H4 (cell line): Measurements from ENCODE around the gene TPSAB1. TPM values are rescaled to one million over a fixed set of nuclear protein-coding genes. Genes with fewer than 3 reads are reported as not detected.
"Not testable (repeated sequence)": the region's sequence is repeated elsewhere in the genome, so short reads cannot be mapped to it uniquely, and the experiment has no call there.

ENCODE experiments used
- DNase-seq: peaks from one replicate; pipeline ENCODE4 v3.0.0-alpha.2; 2015; ENCODE audit warnings: low spot score
- total RNA-seq: library from RNA; depleted of rRNA; stranded (reverse); fragments of >200 nt; shearing (Covaris generic); gene quantifications from 2 replicates; pipeline ENCODE4 v1.2.3, GENCODE V29; 2014

Gene TPSAB1
- total RNA-seq, 1 experiment from 2014 or later, result not detected

GRCh38 chr16:1265090-1265630 is 24.7 kb downstream of the TPSAB1 start:
- DNase-seq, result no peak

GRCh38 chr16:1265826-1266225 is 25.3 kb downstream of the TPSAB1 start:
- no peak for DNase-seq

GRCh38 chr16:1269418-1269817 is 28.9 kb downstream of the TPSAB1 start:
- not testable (repeated sequence) for DNase-seq

- no peak for DNase-seq
Observed at GRCh38 chr16:1271380-1271723, 30.8 kb downstream of the TPSAB1 start.

- not testable (repeated sequence) for DNase-seq
Observed at GRCh38 chr16:1271724-1272413, 31.4 kb downstream of the TPSAB1 start.

GRCh38 chr16:1272453-1273198 is 32.1 kb downstream of the TPSAB1 start:
- no peak for DNase-seq

- no peak for DNase-seq
Observed at GRCh38 chr16:1273816-1274215, 33.3 kb downstream of the TPSAB1 start.

- no peak for DNase-seq
Observed at GRCh38 chr16:1274767-1275166, 34.3 kb downstream of the TPSAB1 start.

GRCh38 chr16:1275791-1276579 is 35.5 kb downstream of the TPSAB1 start:
- no peak for DNase-seq

GRCh38 chr16:1276580-1276878 is 36.0 kb downstream of the TPSAB1 start:
- DNase-seq, result no peak

- no peak for DNase-seq
Observed at GRCh38 chr16:1277151-1277598, 36.7 kb downstream of the TPSAB1 start.

GRCh38 chr16:1277617-1278282 is 37.2 kb downstream of the TPSAB1 start:
- DNase-seq, result no peak

- DNase-seq, result no peak
Observed at GRCh38 chr16:1278477-1278876, 38.0 kb downstream of the TPSAB1 start.

GRCh38 chr16:1279081-1279944 is 38.8 kb downstream of the TPSAB1 start:
- DNase-seq, result no peak

- DNase-seq, result no peak
Observed at GRCh38 chr16:1279945-1280589, 39.6 kb downstream of the TPSAB1 start.

- no peak for DNase-seq
Observed at GRCh38 chr16:1280783-1281182, 40.3 kb downstream of the TPSAB1 start.

GRCh38 chr16:1281517-1281916 is 41.0 kb downstream of the TPSAB1 start:
- no peak for DNase-seq

- DNase-seq, result no peak
Observed at GRCh38 chr16:1282324-1282973, 41.9 kb downstream of the TPSAB1 start.

- no peak for DNase-seq
Observed at GRCh38 chr16:1283296-1283695, 42.8 kb downstream of the TPSAB1 start.
